Measurements from ENCODE around the gene LGALS9.

- TF ChIP-seq, protein P1, sequence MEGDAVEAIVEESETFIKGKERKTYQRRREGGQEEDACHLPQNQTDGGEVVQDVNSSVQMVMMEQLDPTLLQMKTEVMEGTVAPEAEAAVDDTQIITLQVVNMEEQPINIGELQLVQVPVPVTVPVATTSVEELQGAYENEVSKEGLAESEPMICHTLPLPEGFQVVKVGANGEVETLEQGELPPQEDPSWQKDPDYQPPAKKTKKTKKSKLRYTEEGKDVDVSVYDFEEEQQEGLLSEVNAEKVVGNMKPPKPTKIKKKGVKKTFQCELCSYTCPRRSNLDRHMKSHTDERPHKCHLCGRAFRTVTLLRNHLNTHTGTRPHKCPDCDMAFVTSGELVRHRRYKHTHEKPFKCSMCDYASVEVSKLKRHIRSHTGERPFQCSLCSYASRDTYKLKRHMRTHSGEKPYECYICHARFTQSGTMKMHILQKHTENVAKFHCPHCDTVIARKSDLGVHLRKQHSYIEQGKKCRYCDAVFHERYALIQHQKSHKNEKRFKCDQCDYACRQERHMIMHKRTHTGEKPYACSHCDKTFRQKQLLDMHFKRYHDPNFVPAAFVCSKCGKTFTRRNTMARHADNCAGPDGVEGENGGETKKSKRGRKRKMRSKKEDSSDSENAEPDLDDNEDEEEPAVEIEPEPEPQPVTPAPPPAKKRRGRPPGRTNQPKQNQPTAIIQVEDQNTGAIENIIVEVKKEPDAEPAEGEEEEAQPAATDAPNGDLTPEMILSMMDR (IDR thresholded peaks at IDR 0.05; ENCODE audit: low read depth, low read length) = peak; percentile 92
- TF ChIP-seq EZH2phosphoT487 (IDR thresholded peaks at IDR 0.05; ENCODE audit: low read depth) = no peak
Measured at GRCh38 chr17:27654654-27655524, 23.9 kb downstream of the LGALS9 start.
